Muscle of back (tissue), 11 donors: ENCODE data around the gene TMEM123. TPM values are rescaled to one million over a fixed set of nuclear protein-coding genes. Genes with fewer than 3 reads are reported as not detected.

Experiments used
- DNase-seq, 3 donors: peaks; one replicate each; pipeline versions ENCODE4 v3.0.0 to v3.0.0-alpha.2; 2013
- polyA plus RNA-seq, 10 donors: library from polyadenylated mRNA; unstranded; fragments of 120-200 nt; gene quantifications; one replicate each; pipeline ENCODE4 v1.2.1, GENCODE V29; 2013; ENCODE audit not compliant: insufficient read length in 10 of 10

The TMEM123 gene
- polyA plus RNA-seq, 10 donors, result 137 to 199 (median 181) TPM

- no peak for DNase-seq
These were observed 23.3 kb downstream of the TMEM123 start for GRCh38 chr11:102429226-102429625.

GRCh38 chr11:102428696-102429095 lies 23.9 kb downstream of the TMEM123 start:
- DNase-seq, result no peak

GRCh38 chr11:102427068-102427467 lies 25.5 kb downstream of the TMEM123 start:
- no peak for DNase-seq

GRCh38 chr11:102426570-102426969 lies 26.0 kb downstream of the TMEM123 start:
- DNase-seq, result no peak

- DNase-seq, result no peak
These were observed 26.6 kb downstream of the TMEM123 start for GRCh38 chr11:102426000-102426399.

- DNase-seq, result no peak
These were observed 28.6 kb downstream of the TMEM123 start for GRCh38 chr11:102423936-102424335.

GRCh38 chr11:102422817-102423712 lies 29.5 kb downstream of the TMEM123 start:
- no peak for DNase-seq

GRCh38 chr11:102421261-102421660 lies 31.3 kb downstream of the TMEM123 start:
- peak; percentile 62 to 73 (median 68) for DNase-seq

- no peak for DNase-seq
These were observed 32.0 kb downstream of the TMEM123 start for GRCh38 chr11:102420547-102420946.

GRCh38 chr11:102419181-102419580 lies 33.4 kb downstream of the TMEM123 start:
- no peak for DNase-seq

GRCh38 chr11:102416976-102417375 lies 35.6 kb downstream of the TMEM123 start:
- no peak for DNase-seq

- DNase-seq, result no peak
These were observed 37.2 kb downstream of the TMEM123 start for GRCh38 chr11:102415304-102415916.

GRCh38 chr11:102414559-102414958 lies 38.0 kb downstream of the TMEM123 start:
- no peak for DNase-seq

GRCh38 chr11:102413497-102413896 lies 39.1 kb downstream of the TMEM123 start:
- DNase-seq, result no peak

GRCh38 chr11:102411142-102411541 lies 41.4 kb downstream of the TMEM123 start:
- no peak for DNase-seq

- no peak for DNase-seq
These were observed 42.2 kb downstream of the TMEM123 start for GRCh38 chr11:102410382-102410784.

- no peak for DNase-seq
These were observed 44.2 kb downstream of the TMEM123 start for GRCh38 chr11:102408339-102408738.

- DNase-seq, result no peak
These were observed 44.7 kb downstream of the TMEM123 start for GRCh38 chr11:102407901-102408300.

GRCh38 chr11:102406099-102406498 lies 46.5 kb downstream of the TMEM123 start:
- DNase-seq, result no peak

GRCh38 chr11:102405501-102405900 lies 47.1 kb downstream of the TMEM123 start:
- DNase-seq, result no peak

GRCh38 chr11:102402548-102402947 lies 50.0 kb downstream of the TMEM123 start:
- no peak for DNase-seq

- DNase-seq, result no peak
These were observed 50.7 kb downstream of the TMEM123 start for GRCh38 chr11:102401905-102402304.

GRCh38 chr11:102400603-102401002 lies 52.0 kb downstream of the TMEM123 start:
- DNase-seq, result no peak
